Heart left ventricle (tissue), 16 donors: ENCODE data around the gene AKAP8. TPM values are rescaled to one million over a fixed set of nuclear protein-coding genes. Genes with fewer than 3 reads are reported as not detected.
"Not testable (repeated sequence)": the region's sequence is repeated elsewhere in the genome, so short reads cannot be mapped to it uniquely, and the experiment has no call there.

Source experiments
- ATAC-seq, 4 donors: fragments of 200-7000 bp; cut with Tn5 transposase; one replicate each; pipeline ENCODE4 v1.9.1; 2020 to 2022; ENCODE audit warnings: moderate library complexity in 4 of 4, mild to moderate bottlenecking in 3 of 4, moderate number of reproducible peaks in 1 of 4
- DNase-seq, 5 donors: peaks; one replicate each; pipeline ENCODE4 v3.0.0-alpha.2; 2020
- H3K27ac ChIP-seq, 12 donors: fragments of 200-600 bp; sonication (generic) in 4 of 12; one replicate each; pipeline versions ENCODE4 v1.5.0 to v1.8.0; 2016 to 2022; ENCODE audit warnings: mild to moderate bottlenecking in 2 of 12
- H3K27me3 ChIP-seq, 9 donors: fragments of 200-600 bp; sonication (generic) in 2 of 9; one replicate each; pipeline versions ENCODE4 v1.5.1 to v1.8.0; 2016 to 2022; ENCODE audit warnings: mild to moderate bottlenecking in 3 of 9
- H3K36me3 ChIP-seq, 9 donors: fragments of 200-600 bp; sonication (generic) in 2 of 9; one replicate each; pipeline versions ENCODE4 v1.5.0 to v1.8.0; 2018 to 2022; ENCODE audit warnings: mild to moderate bottlenecking in 2 of 9
- H3K4me1 ChIP-seq, 12 donors: fragments of 200-600 bp; sonication (generic) in 4 of 12; one replicate each; pipeline versions ENCODE4 v1.5.0 to v1.8.0; 2016 to 2022; ENCODE audit warnings: mild to moderate bottlenecking in 3 of 12
- H3K4me3 ChIP-seq, 12 donors: fragments of 200-600 bp; sonication (generic) in 4 of 12; one replicate each; pipeline versions ENCODE4 v1.5.0 to v1.8.0; 2017 to 2022; ENCODE audit warnings: mild to moderate bottlenecking in 9 of 12, moderate library complexity in 4 of 12
- H3K9me3 ChIP-seq, 12 donors: fragments of 200-600 bp; sonication (generic) in 4 of 12; one replicate each; pipeline versions ENCODE4 v1.5.0 to v1.8.0; 2016 to 2022; ENCODE audit warnings: mild to moderate bottlenecking in 1 of 12
- CTCF ChIP-seq, 12 donors: fragments of 200-600 bp; sonication (generic) in 4 of 12; IDR thresholded peaks; one replicate each; pipeline versions ENCODE4 v1.5.0 to v1.8.0; 2018 to 2022; ENCODE audit warnings: antibody characterized with exemption in 12 of 12, mild to moderate bottlenecking in 5 of 12
- POLR2A ChIP-seq, 2 donors: fragments of 450-650 bp; IDR thresholded peaks; one replicate each; pipeline ENCODE4 v1.6.1; 2017; ENCODE audit warnings: antibody characterized with exemption in 2 of 2, mild to moderate bottlenecking in 2 of 2, moderate library complexity in 2 of 2
- WGBS, 4 donors: extraction: QIAGEN DNeasy Blood & Tissue Kit in 2 of 4; methylation state at CpG; one replicate each; pipeline versions ENCODE4 v1.1.5 to v1.1.7; 2013 to 2018; 5-methylcytosine and 5-hydroxymethylcytosine counted together
- intact Hi-C, 10 donors: fragments of 100-400 bp; cut with DNase I; formaldehyde crosslinking; loops; one replicate each; pipeline versions ENCODE4 v1.11.1 to v1.14.2; 2022
- polyA plus RNA-seq, 2 donors: library from polyadenylated mRNA; stranded (reverse); fragments of 200-250 nt; gene quantifications; one replicate each; pipeline ENCODE4 v1.2.3, GENCODE V29; 2013
- total RNA-seq, 9 donors: library from RNA; depleted of rRNA in 2 of 9; stranded (reverse); fragments of >200 nt in 2 of 9; fragmentation: NEBNext Ultra II Directional in 3 of 9; extraction: Animal tissue kit (Norgen Biotek cat#: 25700) in 3 of 9; gene quantifications; one replicate each; pipeline versions ENCODE4 v1.1.0 to v1.2.4, GENCODE V29; 2016 to 2023
- donor health status: ischemic (EF 13 %, LVEDD 7.1; RV severe dilation, severe dysfunction).
- donor health status: healthy with polysubstance abuse.
- donor health status: DM: no; HTN: yes; CAD: no.
- donor health status: DM: no; HTN: no; CAD: no.
- donor health status: ischemic (EF 25% LVEDD 6.9; RV normal size, moderate dysfunction).
- donor health status: ischemic (EF 25% LVEDD 5.7; RV mildly dilated, moderate dysfunction).
- donor health status: healthy.
- donor health status: DM: yes; HTN: yes; CAD: no.
- donor health status: ischemic (EF 35%, LVEDD 5.7; RV mildly dilated, moderate dysfunction).
- donor health status: nonischemic (EF 11% LVEDD 7.7; RV severe dilation, severe dysfunction).
- donor health status: DM: yes; HTN: yes; CAD: no.
- donor health status: PGD.
- donor health status: ischemic (EF 29% LVEDD 5.4; RV normal size, mild dysfunction).
- donor health status: nonischemic (EF 23%, LVEDD 6.1; RV moderate dilation, normal function).

Gene AKAP8
- total and polyA plus RNA-seq, 11 donors: 9.6 to 24.8 (median 18.8) TPM

DNA sequence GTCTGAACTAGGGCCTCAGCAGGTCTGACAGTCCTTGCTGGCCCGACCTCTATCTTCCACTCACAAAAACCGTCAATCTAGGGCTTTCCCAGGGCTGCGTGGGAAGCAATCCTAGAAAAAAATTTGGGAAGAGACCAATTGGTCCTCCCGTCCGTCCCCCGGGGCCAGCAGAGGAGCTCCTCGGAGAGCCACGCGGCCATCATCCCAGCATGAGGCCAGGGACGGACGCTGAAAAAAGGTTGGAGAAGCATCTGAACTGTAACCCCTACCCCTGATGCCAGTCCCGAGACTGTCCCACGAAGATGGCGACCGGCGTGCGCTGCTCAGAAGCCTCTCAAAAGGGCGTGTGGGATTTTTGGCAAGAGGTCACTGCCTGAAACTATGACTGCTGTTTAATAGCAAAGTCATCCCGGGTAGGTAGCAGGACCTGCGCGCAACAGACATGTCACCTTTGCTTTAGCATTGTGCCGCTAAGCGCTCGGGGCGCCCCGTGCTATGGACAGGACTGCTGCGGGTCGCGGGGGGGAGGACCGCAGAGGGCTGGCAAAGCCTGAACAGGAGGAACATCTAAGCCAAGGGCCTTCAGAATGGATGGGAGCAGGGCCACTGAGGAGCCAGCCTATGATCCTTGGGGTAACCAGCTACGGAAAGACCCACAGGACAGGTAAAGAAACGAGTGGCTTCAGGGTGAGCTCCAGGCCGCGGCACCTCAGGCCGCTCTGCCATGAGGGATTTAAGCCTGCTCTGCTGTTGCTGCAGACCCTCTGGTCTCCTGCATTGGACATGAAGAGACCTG, 10.6 kb downstream of the AKAP8 start:
- no peak overlapping the region for H3K4me3 ChIP-seq
- DNase-seq (peak in 1 of 5 donors; percentile 51), ATAC-seq (peak in 1 of 4 donors; percentile 8)
- H3K9me3 ChIP-seq: no peaks in the 10 kb centered on the region
- H3K27me3 ChIP-seq: no peaks in the 10 kb centered on the region
- peak overlapping the region in 3 of 12 donors; percentile 60 to 77 (median 74) for H3K27ac ChIP-seq
- H3K36me3 ChIP-seq: peaks cover 10 to 100% (median 87%) of the 10 kb centered on the region in 9 donors
- intact Hi-C loops: no loop called here
- 88 to 93% (median 90%) methylated on average over 34 to 35 of the region's 35 CpGs for WGBS, 4 donors
- H3K4me1 ChIP-seq: peaks cover 6 to 48% (median 21%) of the 10 kb centered on the region in 12 donors
- TF ChIP-seq CTCF (IDR thresholded peaks at IDR 0.05) (no peak), POLR2A (IDR thresholded peaks at IDR 0.05) (no peak)

DNA sequence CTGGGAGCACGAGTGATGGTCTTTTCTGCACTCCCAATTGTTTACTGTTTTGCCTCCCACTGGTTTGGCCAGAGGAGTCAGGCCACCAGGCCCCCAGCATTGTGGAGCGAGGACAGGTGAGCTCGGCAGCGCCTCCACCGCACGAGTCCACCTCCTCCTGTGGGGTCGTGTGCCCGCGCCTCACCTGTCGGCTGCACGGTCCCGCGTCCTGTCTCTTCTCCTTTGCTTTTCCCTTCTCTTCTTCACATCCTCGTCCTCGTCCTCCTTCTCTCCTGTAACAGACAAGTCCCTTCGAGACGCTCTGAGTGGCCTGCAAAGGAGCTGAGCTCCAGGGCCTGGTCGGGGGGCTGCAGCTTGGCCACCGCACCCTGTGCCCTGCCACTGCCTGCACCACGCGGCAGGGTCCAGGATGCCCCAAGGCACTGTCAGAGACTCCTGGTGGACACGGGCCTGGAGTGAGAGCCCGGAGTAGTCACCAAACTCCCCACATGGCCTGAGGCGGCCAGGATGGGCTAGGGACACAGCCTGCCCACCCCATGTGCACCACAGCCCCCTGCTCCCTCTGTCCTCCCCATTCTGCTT, 11.4 kb downstream of the AKAP8 start:
- ATAC-seq: no peak
- TF ChIP-seq CTCF (IDR thresholded peaks at IDR 0.05) (no peak), POLR2A (IDR thresholded peaks at IDR 0.05) (no peak)
- no peaks in the 10 kb centered on the region for H3K9me3 ChIP-seq
- DNase-seq: no peak
- H3K27me3 ChIP-seq: no peaks in the 10 kb centered on the region
- intact Hi-C loops: no loop called here
- H3K36me3 ChIP-seq: peaks cover 10 to 92% (median 86%) of the 10 kb centered on the region in 9 donors
- 93 to 96% (median 95%) methylated on average over 24 of the region's 24 CpGs for WGBS, 4 donors
- H3K4me1 ChIP-seq: peaks cover 0 to 40% (median 13%) of the 10 kb centered on the region in 12 donors
- H3K4me3 ChIP-seq: no peak overlapping the region
- H3K27ac ChIP-seq: peak overlapping the region in 11 of 12 donors; percentile 30 to 79 (median 60)

DNA sequence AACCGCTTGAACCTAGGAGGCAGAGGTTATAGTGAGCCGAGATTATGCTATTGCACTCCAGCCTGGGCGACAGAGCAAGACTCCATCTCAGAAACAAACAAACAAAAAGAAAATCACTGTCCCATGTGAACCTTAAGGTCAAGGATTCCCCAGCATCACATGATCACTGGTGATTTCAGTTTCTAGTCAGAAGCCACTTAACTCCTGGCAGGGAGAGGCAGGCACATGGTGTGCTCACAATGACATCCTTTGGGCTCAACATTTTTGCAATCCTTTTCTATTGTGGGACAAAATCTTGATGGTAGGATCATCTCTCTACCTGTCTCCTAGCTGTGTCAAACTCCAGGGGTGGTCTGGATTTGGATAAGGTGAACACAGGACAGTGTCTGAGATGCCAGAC, 12.1 kb downstream of the AKAP8 start:
- intact Hi-C loops: no loop called here
- Histone ChIP-seq H3K27ac (peak overlapping the region; percentile 36 to 79 (median 63)), H3K9me3 (no peaks in the 10 kb centered on the region), H3K4me1 (peaks cover 0 to 35% (median 11%) of the 10 kb centered on the region in 12 donors), H3K36me3 (peaks cover 10 to 85% (median 79%) of the 10 kb centered on the region in 9 donors), H3K27me3 (no peaks in the 10 kb centered on the region), H3K4me3 (no peak overlapping the region)
- WGBS, 4 donors: 41 to 71% (median 62%) methylated on average over 3 of the region's 3 CpGs
- DNase-seq (no peak), ATAC-seq (peak; percentile 67 to 84 (median 80))
- no peak for TF ChIP-seq CTCF (IDR thresholded peaks at IDR 0.05)
- no peak for TF ChIP-seq POLR2A (IDR thresholded peaks at IDR 0.05)

DNA sequence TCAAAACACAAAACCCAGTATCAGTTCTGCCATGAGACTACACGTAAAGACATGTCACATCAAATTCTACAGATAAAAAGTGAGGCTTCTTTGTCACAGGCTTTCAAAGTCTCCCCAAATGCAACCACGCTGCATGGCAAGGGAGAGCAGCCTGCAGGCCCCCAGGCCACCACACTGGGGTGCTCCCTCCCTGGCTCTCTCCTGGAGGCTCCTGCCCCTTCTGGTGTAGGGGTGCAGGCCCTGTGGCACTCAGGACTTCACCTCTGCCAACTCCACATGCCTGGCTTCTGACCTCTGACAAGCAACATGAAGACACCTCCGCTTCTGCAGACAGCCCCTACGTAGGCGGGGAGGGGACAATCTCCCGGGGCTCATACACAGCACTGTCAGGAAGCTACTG, 14.3 kb downstream of the AKAP8 start:
- H3K9me3 ChIP-seq: no peaks in the 10 kb centered on the region
- no peaks in the 10 kb centered on the region for H3K27me3 ChIP-seq
- no peak for DNase-seq
- peaks cover 0 to 24% (median 10%) of the 10 kb centered on the region in 12 donors for H3K4me1 ChIP-seq
- ATAC-seq: peak in 1 of 4 donors; percentile 5
- WGBS, 4 donors: 90 to 96% (median 93%) methylated on average over 6 of the region's 6 CpGs
- no peak overlapping the region for H3K4me3 ChIP-seq
- peaks cover 10 to 83% (median 78%) of the 10 kb centered on the region in 9 donors for H3K36me3 ChIP-seq
- intact Hi-C loops: no loop called here
- H3K27ac ChIP-seq: no peak overlapping the region
- no peak for TF ChIP-seq CTCF (IDR thresholded peaks at IDR 0.05)
- TF ChIP-seq POLR2A (IDR thresholded peaks at IDR 0.05): no peak

GRCh38 chr19:15363791-15364190, 15.8 kb downstream of the AKAP8 start:
- WGBS, 4 donors: 28 to 37% (median 34%) methylated on average over 3 of the region's 3 CpGs
- H3K4me1 ChIP-seq: peaks cover 0 to 24% (median 10%) of the 10 kb centered on the region in 12 donors
- H3K27ac ChIP-seq, ATAC-seq, intact Hi-C loops, H3K27me3 ChIP-seq, H3K9me3 ChIP-seq, H3K4me3 ChIP-seq, DNase-seq: not testable (repeated sequence)
- H3K36me3 ChIP-seq: peaks cover 4 to 82% (median 78%) of the 10 kb centered on the region in 9 donors

- H3K9me3 ChIP-seq, H3K27me3 ChIP-seq, ATAC-seq, H3K27ac ChIP-seq, DNase-seq, H3K4me3 ChIP-seq, intact Hi-C loops: not testable (repeated sequence)
- H3K36me3 ChIP-seq: peaks cover 4 to 82% (median 78%) of the 10 kb centered on the region in 9 donors
- peaks cover 0 to 20% (median 6%) of the 10 kb centered on the region in 12 donors for H3K4me1 ChIP-seq
- 92 to 96% (median 96%) methylated on average over 2 to 28 of the region's 30 CpGs; no CpG with 5 or more reads in 1 of the 4 donors for WGBS, 4 donors
Observed at GRCh38 chr19:15363048-15363447, 16.5 kb downstream of the AKAP8 start.
